GM18861 (cell line): ENCODE measurements around the gene TMEM233.

Experiments
- ATAC-seq: cut with Tn5 transposase; IDR thresholded peaks from one replicate; pipeline ENCODE4 v1.9.1; 2021; ENCODE audit not compliant: unreplicated experiment

TMEM233 gene

DNA sequence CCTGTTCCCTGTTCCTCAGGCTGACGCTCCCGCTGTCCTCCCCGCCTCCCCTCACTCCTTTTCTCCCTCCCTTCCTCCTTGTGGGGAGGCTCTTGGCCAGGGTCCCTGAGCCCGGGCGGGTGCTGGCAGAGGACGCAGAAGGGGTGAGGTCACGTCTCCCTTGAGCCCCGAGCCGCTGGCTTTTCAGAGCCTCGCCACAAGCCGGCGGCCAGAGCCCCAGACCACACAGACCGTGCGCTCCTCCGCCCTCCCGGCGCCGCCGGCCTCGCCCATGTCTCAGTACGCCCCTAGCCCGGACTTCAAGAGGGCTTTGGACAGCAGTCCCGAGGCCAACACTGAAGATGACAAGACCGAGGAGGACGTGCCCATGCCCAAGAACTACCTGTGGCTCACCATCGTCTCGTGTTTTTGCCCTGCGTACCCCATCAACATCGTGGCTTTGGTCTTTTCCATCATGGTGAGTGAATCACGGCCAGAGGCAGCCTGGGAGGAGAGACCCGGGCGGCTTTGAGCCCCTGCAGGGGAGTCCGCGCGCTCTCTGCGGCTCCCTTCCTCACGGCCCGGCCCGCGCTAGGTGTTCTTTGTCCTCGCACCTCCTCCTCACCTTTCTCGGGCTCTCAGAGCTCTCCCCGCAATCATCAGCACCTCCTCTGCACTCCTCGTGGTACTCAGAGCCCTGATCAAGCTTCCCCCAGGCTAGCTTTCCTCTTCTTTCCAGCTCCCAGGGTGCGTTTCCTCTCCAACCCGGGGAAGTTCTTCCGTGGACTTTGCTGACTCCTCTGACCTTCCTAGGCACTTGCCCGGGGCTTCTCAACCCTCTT, at the start of gene TMEM233:
TMEM233 (plus strand) TSS at position 197 of the 821 bp plus-strand sequence; CDS start at position 272, 75 bp downstream.
- no peak for ATAC-seq

GRCh38 chr12:119544765-119545625, 48.6 kb upstream of the TMEM233 start:
- ATAC-seq: peak; percentile 46

- ATAC-seq: no peak
These were observed 47.2 kb upstream of the TMEM233 start for GRCh38 chr12:119546340-119546739.

DNA sequence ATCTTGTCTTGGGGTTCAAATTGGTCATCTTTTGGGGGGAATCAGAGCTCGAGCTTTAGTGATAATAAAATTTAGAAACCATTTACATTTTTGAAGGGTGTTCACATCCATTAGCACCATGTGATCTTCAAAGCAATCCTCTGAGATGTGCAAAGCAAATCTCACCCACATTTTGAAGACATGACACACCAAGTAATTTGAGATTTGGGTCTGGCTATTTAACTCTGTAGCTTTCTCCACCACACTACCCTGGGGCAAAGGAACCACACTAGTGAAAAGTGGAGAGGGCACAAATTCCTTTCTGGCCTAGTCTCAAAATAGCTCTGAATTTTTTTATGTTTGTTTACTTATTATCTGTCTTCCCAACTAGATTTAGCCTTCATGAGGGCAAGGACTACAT, 46.6 kb upstream of the TMEM233 start:
- no peak for ATAC-seq

GRCh38 chr12:119556854-119557253, 36.7 kb upstream of the TMEM233 start:
- ATAC-seq: no peak

DNA sequence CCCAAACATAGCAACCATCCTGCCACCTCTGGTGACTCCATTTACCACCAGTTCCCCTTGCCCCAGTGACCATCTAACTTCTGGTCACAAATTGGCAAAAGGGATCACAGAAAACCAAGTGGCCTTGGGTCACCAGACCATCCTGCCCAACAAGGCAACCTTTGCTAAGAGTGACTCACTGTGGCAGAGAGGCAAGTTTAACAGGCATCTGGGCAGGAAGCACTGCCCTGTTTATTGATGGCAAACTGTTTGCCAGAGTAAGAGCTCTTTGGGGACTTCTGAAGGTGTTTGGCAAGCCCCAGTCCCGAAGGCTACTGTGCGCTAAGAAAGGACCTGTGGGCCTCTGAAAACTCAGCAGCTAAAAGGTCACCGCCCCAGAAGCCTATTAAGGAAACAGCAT, 28.2 kb upstream of the TMEM233 start:
- ATAC-seq: no peak

GRCh38 chr12:119570771-119571170, 22.8 kb upstream of the TMEM233 start:
- ATAC-seq: no peak

GRCh38 chr12:119573086-119573485, 20.5 kb upstream of the TMEM233 start:
- no peak for ATAC-seq

- ATAC-seq: no peak
These were observed 19.3 kb upstream of the TMEM233 start for GRCh38 chr12:119574255-119574654.

DNA sequence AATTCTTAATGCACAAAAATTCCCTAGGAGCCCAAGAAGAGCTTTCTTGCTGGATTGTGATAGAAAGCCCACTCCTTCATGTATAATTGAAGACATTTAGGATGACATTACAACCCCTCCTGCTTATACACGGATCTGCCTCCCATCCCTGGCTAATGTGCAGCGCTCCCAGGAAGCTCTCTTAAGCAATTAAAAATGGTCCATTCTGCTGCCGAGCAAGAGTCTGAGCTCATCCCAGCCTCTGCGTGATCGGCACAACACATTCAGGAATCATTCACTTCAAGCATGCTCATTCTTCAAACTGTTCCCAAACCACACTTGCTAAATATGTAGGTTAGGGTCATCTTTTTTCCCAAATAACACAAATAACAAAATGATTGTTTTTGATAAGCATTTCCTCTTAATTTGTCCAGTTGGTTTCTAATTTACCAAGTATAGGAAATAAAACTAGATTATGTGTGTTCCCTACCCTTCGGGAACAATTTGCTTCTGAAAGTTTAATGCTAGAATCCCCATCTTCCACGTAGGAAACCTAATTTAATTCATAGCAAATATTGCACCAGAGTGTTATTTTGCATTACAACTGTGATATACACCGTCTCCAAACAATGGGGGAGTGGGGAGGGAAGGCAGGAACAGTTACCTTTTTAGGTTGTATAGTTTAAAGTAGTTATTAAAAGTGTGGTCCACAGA, 17.3 kb upstream of the TMEM233 start:
- no peak for ATAC-seq

GRCh38 chr12:119576915-119577314, 16.7 kb upstream of the TMEM233 start:
- ATAC-seq: no peak

- no peak for ATAC-seq
These were observed 15.5 kb upstream of the TMEM233 start for GRCh38 chr12:119578112-119578511.

DNA sequence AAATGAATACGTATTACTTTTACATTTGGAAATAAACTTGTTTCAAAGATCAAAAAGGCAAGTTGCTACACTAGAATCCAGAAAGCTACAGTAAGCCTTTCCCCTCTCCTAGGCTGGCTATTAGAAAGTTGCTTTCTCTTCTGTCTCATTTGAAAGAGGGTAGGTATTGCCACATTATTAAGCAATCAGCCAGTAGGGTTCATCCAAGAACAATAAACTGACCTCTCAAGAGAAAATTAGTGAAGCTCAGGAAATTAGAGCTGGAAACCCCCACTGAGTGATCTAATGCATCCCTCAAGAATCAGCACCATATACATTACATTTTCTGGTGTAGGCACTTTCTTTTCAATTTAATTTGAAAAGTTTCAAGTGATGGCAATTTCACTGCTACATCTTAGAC, 4.5 kb upstream of the TMEM233 start:
- no peak for ATAC-seq

DNA sequence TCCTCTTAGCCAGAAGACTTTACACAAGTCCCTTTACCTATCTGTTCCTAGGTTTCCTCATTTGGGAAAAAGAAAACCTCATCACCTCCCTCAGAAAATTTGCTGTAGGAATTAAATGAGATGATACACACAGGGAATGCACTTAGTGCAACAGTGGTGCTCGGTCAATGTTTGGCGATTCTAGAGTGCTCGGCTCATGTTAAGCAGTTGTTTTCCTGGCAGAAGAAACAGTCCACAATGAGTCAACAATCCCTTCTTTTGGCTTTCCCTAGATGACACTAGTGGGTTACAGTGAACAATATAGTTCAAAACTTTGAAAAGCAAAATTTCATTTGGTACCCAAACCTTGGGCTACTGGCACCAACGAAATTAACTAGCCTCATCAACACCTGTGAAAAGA, 3.9 kb upstream of the TMEM233 start:
- ATAC-seq: no peak

GRCh38 chr12:119592232-119592631, 1.3 kb upstream of the TMEM233 start:
- ATAC-seq: no peak

DNA sequence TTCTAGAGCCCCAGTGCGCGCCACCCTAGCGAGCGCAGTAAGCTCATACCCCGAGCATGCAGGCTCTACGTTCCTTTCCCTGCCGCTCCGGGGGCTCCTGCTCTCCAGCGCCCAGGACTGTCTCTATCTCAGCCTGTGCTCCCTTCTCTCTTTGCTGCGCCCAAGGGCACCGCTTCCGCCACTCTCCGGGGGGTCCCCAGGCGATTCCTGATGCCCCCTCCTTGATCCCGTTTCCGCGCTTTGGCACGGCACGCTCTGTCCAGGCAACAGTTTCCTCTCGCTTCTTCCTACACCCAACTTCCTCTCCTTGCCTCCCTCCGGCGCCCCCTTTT, 791 bp downstream of the TMEM233 start:
- ATAC-seq: no peak

DNA sequence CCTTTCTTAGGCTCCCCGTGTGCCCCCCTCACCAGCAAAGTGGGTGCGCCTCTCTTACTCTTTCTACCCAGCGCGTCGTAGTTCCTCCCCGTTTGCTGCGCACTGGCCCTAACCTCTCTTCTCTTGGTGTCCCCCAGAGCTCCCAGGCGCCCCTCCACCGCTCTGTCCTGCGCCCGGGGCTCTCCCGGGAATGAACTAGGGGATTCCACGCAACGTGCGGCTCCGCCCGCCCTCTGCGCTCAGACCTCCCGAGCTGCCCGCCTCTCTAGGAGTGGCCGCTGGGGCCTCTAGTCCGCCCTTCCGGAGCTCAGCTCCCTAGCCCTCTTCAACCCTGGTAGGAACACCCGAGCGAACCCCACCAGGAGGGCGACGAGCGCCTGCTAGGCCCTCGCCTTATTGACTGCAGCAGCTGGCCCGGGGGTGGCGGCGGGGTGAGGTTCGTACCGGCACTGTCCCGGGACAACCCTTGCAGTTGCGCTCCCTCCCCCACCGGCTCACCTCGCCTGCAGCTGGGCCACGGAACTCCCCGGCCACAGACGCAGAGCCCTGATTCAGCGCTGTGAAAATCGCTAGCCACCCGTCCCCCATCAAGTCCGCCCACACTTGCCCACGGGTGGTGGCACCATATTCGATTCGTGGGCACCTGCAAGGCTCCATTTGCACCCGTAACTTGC, 1.3 kb downstream of the TMEM233 start:
- no peak for ATAC-seq

DNA sequence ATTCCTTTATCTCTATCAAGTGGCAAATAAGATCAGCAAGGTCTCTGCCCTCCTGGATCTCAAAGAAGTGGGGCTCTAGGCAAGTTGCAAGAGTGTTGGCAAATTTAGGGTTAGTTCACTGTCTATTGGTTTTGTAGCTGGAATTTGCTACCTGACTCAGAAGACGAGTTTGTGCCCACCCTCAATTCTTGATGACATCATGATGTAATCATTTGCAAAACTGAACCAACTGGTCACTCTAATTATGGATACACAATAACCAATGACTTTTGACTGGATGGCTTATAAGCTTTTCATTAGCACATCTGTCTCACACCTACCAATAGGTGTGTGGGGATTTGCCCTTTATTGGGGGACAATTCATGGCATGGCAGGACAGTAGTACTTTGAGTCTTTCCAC, 4.6 kb downstream of the TMEM233 start:
- ATAC-seq: no peak

GRCh38 chr12:119601877-119602733, 8.5 kb downstream of the TMEM233 start:
- no peak for ATAC-seq

GRCh38 chr12:119602734-119603094, 9.1 kb downstream of the TMEM233 start:
- no peak for ATAC-seq
